HG02885 (cell line): ENCODE results near the gene PEX7.
"Not testable (repeated sequence)": the region's sequence is repeated elsewhere in the genome, so short reads cannot be mapped to it uniquely, and the experiment has no call there.

Experiments
- ATAC-seq: cut with Tn5 transposase; IDR thresholded peaks from one replicate; pipeline ENCODE4 v1.9.1; 2021; ENCODE audit warnings: mild to moderate bottlenecking; ENCODE audit not compliant: unreplicated experiment, poor library complexity

Gene PEX7

GRCh38 chr6:136822376-136823127 is at the start of gene PEX7:
Gene PEX7, plus strand, starts transcription at chr6:136822592. Its CDS starts 74 bp downstream, at chr6:136822666.
- ATAC-seq, result peak; percentile 97

GRCh38 chr6:136772685-136773472 is 49.5 kb upstream of the PEX7 start:
- peak; percentile 84 for ATAC-seq

GRCh38 chr6:136773473-136773796 is 49.0 kb upstream of the PEX7 start:
- no peak for ATAC-seq

- no peak for ATAC-seq
These were observed 48.0 kb upstream of the PEX7 start for GRCh38 chr6:136774228-136775041.

- ATAC-seq, result no peak
These were observed 47.3 kb upstream of the PEX7 start for GRCh38 chr6:136775081-136775480.

GRCh38 chr6:136775548-136775947 is 46.8 kb upstream of the PEX7 start:
- ATAC-seq, result no peak

- ATAC-seq, result no peak
These were observed 44.7 kb upstream of the PEX7 start for GRCh38 chr6:136777651-136778050.

- no peak for ATAC-seq
These were observed 42.7 kb upstream of the PEX7 start for GRCh38 chr6:136779682-136780081.

- no peak for ATAC-seq
These were observed 41.4 kb upstream of the PEX7 start for GRCh38 chr6:136780972-136781371.

GRCh38 chr6:136782021-136782770 is 40.2 kb upstream of the PEX7 start:
- no peak for ATAC-seq

- ATAC-seq, result no peak
These were observed 39.4 kb upstream of the PEX7 start for GRCh38 chr6:136783021-136783420.

GRCh38 chr6:136783495-136784270 is 38.7 kb upstream of the PEX7 start:
- ATAC-seq, result peak; percentile 78

GRCh38 chr6:136784271-136784664 is 38.1 kb upstream of the PEX7 start:
- no peak for ATAC-seq

GRCh38 chr6:136784910-136785746 is 37.3 kb upstream of the PEX7 start:
- peak; percentile 43 for ATAC-seq

- ATAC-seq, result no peak
These were observed 35.7 kb upstream of the PEX7 start for GRCh38 chr6:136786658-136787057.

- ATAC-seq, result no peak
These were observed 34.7 kb upstream of the PEX7 start for GRCh38 chr6:136787726-136788068.

- no peak for ATAC-seq
These were observed 34.1 kb upstream of the PEX7 start for GRCh38 chr6:136788069-136788902.

- ATAC-seq, result not testable (repeated sequence)
These were observed 33.0 kb upstream of the PEX7 start for GRCh38 chr6:136789440-136789839.
